ENCODE measurements around the gene SV2B.

- TF ChIP-seq CTCF (IDR thresholded peaks at IDR 0.05): no peak
- no peak for TF ChIP-seq POLR2A (IDR thresholded peaks at IDR 0.05)
- no peak for TF ChIP-seq POLR2AphosphoS5 (IDR thresholded peaks at IDR 0.05)
- TF ChIP-seq EP300 (IDR thresholded peaks at IDR 0.05; ENCODE audit: low read depth): no peak
These were observed 143.8 kb downstream of the SV2B start for GRCh38 chr15:91243826-91244225.

Measured in transverse colon (tissue), 4 donors.